Left lung (tissue), 14 donors: ENCODE results near the gene THAP6. TPM values are rescaled to one million over a fixed set of nuclear protein-coding genes. Genes with fewer than 3 reads are reported as not detected.
A peak's percentile ranks its signal among the peaks of the same experiment; 100 is the strongest.

Source experiments
- ATAC-seq: fragments of 200-7000 bp; cut with Tn5 transposase; one replicate; pipeline ENCODE4 v1.9.1; 2020; ENCODE audit warnings: moderate library complexity
- DNase-seq, 4 donors: peaks; one replicate each; pipeline ENCODE4 v3.0.0-alpha.2; 2013 to 2020
- H3K27ac ChIP-seq, 2 donors: fragments of 200-600 bp; sonication (generic) in 1 of 2; one replicate each; pipeline versions ENCODE4 v1.5.0 to v1.8.0; 2020 to 2021
- H3K27me3 ChIP-seq, 2 donors: fragments of 200-600 bp; sonication (generic) in 1 of 2; one replicate each; pipeline versions ENCODE4 v1.5.0 to v1.8.0; 2020 to 2021
- H3K36me3 ChIP-seq, 2 donors: fragments of 200-600 bp; sonication (generic) in 1 of 2; one replicate each; pipeline versions ENCODE4 v1.5.0 to v1.8.0; 2020 to 2021
- H3K4me1 ChIP-seq, 2 donors: fragments of 200-600 bp; one replicate each; pipeline ENCODE4 v1.8.0; 2021
- H3K4me3 ChIP-seq, 2 donors: fragments of 200-600 bp; sonication (generic) in 1 of 2; one replicate each; pipeline versions ENCODE4 v1.5.0 to v1.8.0; 2020 to 2021; ENCODE audit warnings: mild to moderate bottlenecking in 1 of 2
- H3K9me3 ChIP-seq, 2 donors: fragments of 200-600 bp; sonication (generic) in 1 of 2; one replicate each; pipeline versions ENCODE4 v1.5.0 to v1.8.0; 2020 to 2021
- intact Hi-C, 2 donors: fragments of 100-400 bp; cut with DNase I; formaldehyde crosslinking; loops; one replicate each; pipeline versions ENCODE4 v1.11.2 to v1.14.2; 2022
- long read RNA-seq, 12 donors: library from polyadenylated mRNA in 2 of 12; unstranded in 2 of 12; transcript quantifications; one replicate each; pipeline ENCODE4 v2.0.0 and lab custom pipeline, GENCODE V29; 2019 to 2026
- polyA plus RNA-seq, 6 donors: library from polyadenylated mRNA; unstranded; fragments of 120-200 nt; gene quantifications; one replicate each; pipeline ENCODE4 v1.2.1, GENCODE V29; 2013; ENCODE audit not compliant: insufficient read length in 6 of 6
- total RNA-seq, 2 donors: library from RNA; stranded (reverse); fragmentation: NEBNext Ultra II Directional; extraction: Animal tissue kit (Norgen Biotek cat#: 25700); gene quantifications; one replicate each; pipeline ENCODE4 v1.2.1, GENCODE V29; 2021
- TF ChIP-seq, protein P1 (sequence below), 2 donors: fragments of 200-600 bp; sonication (generic) in 1 of 2; IDR thresholded peaks; one replicate each; pipeline versions ENCODE4 v1.5.0 to v1.8.0; 2021; ENCODE audit warnings: antibody characterized with exemption in 2 of 2
- donor health status: DM: no; HTN: yes; CAD: no.
- donor health status: DM: no; HTN: no; CAD: no.

THAP6 gene
- total RNA-seq (10 to 100 TPM; 16.8 to 21.4 TPM), polyA plus RNA-seq (10 to 100 TPM; 27.1 to 33.0 (median 30.1) TPM)
- long read RNA-seq, donor 1, partial matches to known transcripts, result 0 of 10 reads
- long read RNA-seq, donor 1, other reads (novel, unspliced or antisense), result 0 of 10 reads
- long read RNA-seq, donor 2, transcript THAP6-204 (4 exons, 655 nt), result major isoform, 5 of 7 reads
- long read RNA-seq, donor 2, partial matches to known transcripts, result 0 of 7 reads
- long read RNA-seq, donor 2, other reads (novel, unspliced or antisense), result 0 of 7 reads
- long read RNA-seq, donor 3, partial matches to known transcripts, result 0 of 2 reads
- long read RNA-seq, donor 3, other reads (novel, unspliced or antisense), result 0 of 2 reads
- long read RNA-seq, donor 4, partial matches to known transcripts, result 1 of 2 reads
- long read RNA-seq, donor 4, other reads (novel, unspliced or antisense), result 0 of 2 reads
- long read RNA-seq, donor 5, partial matches to known transcripts, result 0 of 5 reads
- long read RNA-seq, donor 5, other reads (novel, unspliced or antisense), result 0 of 5 reads
- long read RNA-seq, donor 6, transcript THAP6-201 (5 exons, 3,549 nt), result major isoform, 8 of 12 reads
- long read RNA-seq, donor 6, partial matches to known transcripts, result 0 of 12 reads
- long read RNA-seq, donor 6, other reads (novel, unspliced or antisense), result 0 of 12 reads
- long read RNA-seq, donor 7, partial matches to known transcripts, result 0 of 2 reads
- long read RNA-seq, donor 7, other reads (novel, unspliced or antisense), result 0 of 2 reads
- long read RNA-seq, donor 8, partial matches to known transcripts, result 0 of 2 reads
- long read RNA-seq, donor 8, other reads (novel, unspliced or antisense), result 0 of 2 reads
- long read RNA-seq, donor 9, result 0 reads
- long read RNA-seq, donor 10, partial matches to known transcripts, result 0 of 5 reads
- long read RNA-seq, donor 10, other reads (novel, unspliced or antisense), result 1 of 5 reads
- long read RNA-seq, donor 11, partial matches to known transcripts, result 0 of 2 reads
- long read RNA-seq, donor 11, other reads (novel, unspliced or antisense), result 0 of 2 reads
- long read RNA-seq, donor 12, partial matches to known transcripts, result 0 of 5 reads
- long read RNA-seq, donor 12, other reads (novel, unspliced or antisense), result 0 of 5 reads

DNA sequence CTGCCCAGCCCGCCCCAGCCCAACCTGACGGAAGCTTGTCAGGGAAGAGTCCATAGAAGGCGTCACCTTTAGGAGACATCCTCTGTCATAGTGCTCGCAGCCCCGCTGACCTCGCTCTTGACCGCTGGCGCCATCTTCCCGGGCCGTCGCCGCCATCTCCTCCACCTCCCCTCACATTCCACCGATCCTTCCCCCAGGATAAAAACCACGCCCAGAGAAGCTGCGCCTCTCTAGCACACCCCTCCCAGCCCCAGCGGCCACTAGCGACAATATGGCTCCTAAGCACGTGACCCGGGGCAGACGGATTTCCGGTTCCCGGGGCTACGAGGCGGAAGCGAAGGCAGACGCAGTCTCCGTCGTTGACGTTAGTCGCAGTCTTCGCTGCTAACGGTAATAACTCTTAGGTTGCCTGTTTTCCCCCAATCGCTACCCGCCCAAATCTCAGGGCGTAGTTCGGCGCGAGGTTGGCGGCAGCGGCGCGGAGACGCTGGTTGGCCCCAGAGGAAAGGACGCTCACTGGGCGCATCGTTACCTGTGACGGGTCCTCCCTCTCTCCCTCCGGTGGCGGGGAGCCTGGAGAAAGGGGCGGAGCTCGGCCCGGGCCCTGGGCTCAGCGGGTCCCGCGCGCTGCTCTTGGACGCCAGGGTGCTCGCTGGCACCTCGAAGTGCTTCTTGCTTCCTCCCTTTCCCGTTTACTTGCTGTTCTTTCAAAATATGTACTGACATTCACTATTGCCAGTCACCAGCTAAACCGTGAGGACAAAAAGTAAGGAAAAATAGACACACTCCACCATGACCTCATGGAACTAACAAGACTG lies at the start of gene THAP6, which contains the start of gene RCHY1:
Gene THAP6, plus strand, starts transcription at position 343 of the 818 bp plus-strand sequence. CDS start 980 bp downstream, outside the sequence.
Gene RCHY1, minus strand, starts transcription at position 273 of the 818 bp plus-strand sequence. Its CDS starts 117 bp downstream, at position 156.
- intact Hi-C loops, result no loop called here
- peak within 1 kb of the TSS; percentile 74 to 87 for H3K4me3 ChIP-seq
- TF ChIP-seq, protein P1, sequence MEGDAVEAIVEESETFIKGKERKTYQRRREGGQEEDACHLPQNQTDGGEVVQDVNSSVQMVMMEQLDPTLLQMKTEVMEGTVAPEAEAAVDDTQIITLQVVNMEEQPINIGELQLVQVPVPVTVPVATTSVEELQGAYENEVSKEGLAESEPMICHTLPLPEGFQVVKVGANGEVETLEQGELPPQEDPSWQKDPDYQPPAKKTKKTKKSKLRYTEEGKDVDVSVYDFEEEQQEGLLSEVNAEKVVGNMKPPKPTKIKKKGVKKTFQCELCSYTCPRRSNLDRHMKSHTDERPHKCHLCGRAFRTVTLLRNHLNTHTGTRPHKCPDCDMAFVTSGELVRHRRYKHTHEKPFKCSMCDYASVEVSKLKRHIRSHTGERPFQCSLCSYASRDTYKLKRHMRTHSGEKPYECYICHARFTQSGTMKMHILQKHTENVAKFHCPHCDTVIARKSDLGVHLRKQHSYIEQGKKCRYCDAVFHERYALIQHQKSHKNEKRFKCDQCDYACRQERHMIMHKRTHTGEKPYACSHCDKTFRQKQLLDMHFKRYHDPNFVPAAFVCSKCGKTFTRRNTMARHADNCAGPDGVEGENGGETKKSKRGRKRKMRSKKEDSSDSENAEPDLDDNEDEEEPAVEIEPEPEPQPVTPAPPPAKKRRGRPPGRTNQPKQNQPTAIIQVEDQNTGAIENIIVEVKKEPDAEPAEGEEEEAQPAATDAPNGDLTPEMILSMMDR (IDR thresholded peaks at IDR 0.05), result no peak
- no peaks in the 10 kb centered on the region for H3K27me3 ChIP-seq
- ATAC-seq (peak; percentile 96), DNase-seq (peak; percentile 95 to 98 (median 96))
- peaks cover 24 to 51% of the 10 kb centered on the region in 2 donors for H3K4me1 ChIP-seq
- H3K36me3 ChIP-seq, result peaks cover 5 to 23% of the 10 kb centered on the region in 2 donors
- H3K9me3 ChIP-seq, result no peaks in the 10 kb centered on the region
- peak within 1 kb of the TSS; percentile 97 to 99 for H3K27ac ChIP-seq

DNA sequence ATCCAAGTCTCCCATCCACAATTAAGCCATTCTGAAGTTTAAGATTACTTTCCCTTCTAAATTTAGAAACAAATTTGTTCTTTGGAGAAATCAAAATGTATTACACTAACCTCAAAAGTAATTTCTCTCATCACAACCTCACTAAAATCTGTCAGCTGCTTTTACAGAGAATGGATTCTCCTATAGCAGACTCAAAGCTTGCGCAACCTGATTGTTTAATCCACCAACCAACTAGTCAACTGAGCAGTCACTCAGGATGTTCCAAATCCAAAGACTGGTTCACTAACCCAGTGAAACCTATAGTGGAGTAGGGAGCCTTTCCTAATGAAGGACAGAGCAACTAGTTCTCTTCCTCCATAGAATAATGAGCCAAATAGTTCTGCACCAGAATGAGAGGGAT lies 44.4 kb upstream of the THAP6 start:
- DNase-seq, result no peak
- Histone ChIP-seq H3K36me3 (no peaks in the 10 kb centered on the region), H3K27me3 (no peaks in the 10 kb centered on the region), H3K9me3 (no peaks in the 10 kb centered on the region), H3K4me1 (no peaks in the 10 kb centered on the region), H3K4me3 (no peak overlapping the region), H3K27ac (no peak overlapping the region)
- intact Hi-C loops, result no loop called here
- TF ChIP-seq, protein P1 (IDR thresholded peaks at IDR 0.05), result no peak
- ATAC-seq, result no peak

GRCh38 chr4:75470738-75471137 lies 43.5 kb upstream of the THAP6 start:
- Histone ChIP-seq H3K27ac (no peak overlapping the region), H3K4me3 (no peak overlapping the region), H3K27me3 (no peaks in the 10 kb centered on the region), H3K4me1 (no peaks in the 10 kb centered on the region), H3K36me3 (no peaks in the 10 kb centered on the region), H3K9me3 (no peaks in the 10 kb centered on the region)
- TF ChIP-seq, protein P1 (IDR thresholded peaks at IDR 0.05), result no peak
- intact Hi-C loops, result no loop called here
- DNase-seq (no peak), ATAC-seq (no peak)

DNA sequence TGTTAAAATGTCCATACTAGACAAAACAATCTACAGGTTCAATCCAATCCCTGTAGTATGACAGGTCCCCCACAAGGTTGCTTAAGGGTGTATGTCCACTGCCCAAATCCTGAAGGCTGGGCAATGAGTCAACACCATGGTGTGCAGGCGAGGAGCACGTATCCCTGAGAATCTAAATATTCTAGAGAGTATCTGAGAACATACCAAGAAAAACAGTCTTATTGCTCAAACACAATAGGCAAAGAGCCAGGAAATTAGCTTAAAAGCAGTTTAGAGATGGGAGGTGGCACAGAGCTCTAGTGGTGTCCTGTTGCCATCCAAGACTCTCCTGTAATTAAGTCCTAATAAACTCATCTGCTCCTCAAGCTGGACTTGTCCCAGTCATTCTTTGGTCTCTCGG lies 37.1 kb upstream of the THAP6 start:
- intact Hi-C loops, result no loop called here
- no peak overlapping the region for H3K27ac ChIP-seq
- H3K36me3 ChIP-seq, result peaks cover 0 to 48% of the 10 kb centered on the region in 2 donors
- no peak for ATAC-seq
- no peak for DNase-seq
- TF ChIP-seq, protein P1 (IDR thresholded peaks at IDR 0.05), result no peak
- no peaks in the 10 kb centered on the region for H3K27me3 ChIP-seq
- no peaks in the 10 kb centered on the region for H3K9me3 ChIP-seq
- H3K4me3 ChIP-seq, result no peak overlapping the region
- H3K4me1 ChIP-seq, result no peaks in the 10 kb centered on the region
